NCI-H2029 treated with DMSO at 0.1 percent for 48 hours (cell line): ENCODE measurements around the gene PARP3.

Experiments
- DNase-seq: peaks from one replicate; lab custom pipeline; 2025; lab: John Stamatoyannopoulos, UW

PARP3 gene

DNA sequence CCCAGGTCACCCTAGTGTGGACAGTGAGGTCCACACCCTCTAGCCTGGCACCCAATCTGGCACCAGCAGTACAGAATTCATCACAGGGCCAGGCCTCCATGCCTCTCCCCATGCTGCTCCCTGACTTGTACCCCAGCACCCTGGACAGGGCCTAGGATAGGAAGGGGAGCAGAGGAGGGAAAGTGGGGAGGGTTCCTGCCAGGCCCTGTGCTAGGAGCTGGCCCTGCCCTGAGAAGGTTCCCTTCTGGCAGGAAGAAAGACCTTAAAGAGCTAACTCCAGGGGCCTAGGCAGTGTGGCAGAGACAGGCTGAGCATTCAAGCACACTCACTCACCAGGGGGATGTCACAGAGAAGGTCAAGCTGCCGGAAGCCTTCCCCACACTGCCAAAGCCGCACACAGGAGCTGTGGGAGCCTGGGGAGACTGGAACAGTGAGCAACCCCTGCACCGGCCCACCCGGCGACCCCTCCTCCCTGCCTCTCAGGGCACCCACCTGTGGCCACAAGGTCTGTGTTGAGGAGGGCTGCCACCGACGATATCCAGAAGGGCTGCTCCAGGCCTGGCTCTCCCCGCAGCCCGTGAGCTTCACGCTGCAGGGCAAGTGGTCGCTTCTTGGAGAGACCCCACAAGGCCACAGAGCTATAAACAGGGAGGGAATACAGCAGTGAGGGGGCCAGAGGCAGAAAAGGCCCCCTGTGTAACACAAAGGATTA is 7.9 kb upstream of the PARP3 start:
- DNase-seq: no peak

DNA sequence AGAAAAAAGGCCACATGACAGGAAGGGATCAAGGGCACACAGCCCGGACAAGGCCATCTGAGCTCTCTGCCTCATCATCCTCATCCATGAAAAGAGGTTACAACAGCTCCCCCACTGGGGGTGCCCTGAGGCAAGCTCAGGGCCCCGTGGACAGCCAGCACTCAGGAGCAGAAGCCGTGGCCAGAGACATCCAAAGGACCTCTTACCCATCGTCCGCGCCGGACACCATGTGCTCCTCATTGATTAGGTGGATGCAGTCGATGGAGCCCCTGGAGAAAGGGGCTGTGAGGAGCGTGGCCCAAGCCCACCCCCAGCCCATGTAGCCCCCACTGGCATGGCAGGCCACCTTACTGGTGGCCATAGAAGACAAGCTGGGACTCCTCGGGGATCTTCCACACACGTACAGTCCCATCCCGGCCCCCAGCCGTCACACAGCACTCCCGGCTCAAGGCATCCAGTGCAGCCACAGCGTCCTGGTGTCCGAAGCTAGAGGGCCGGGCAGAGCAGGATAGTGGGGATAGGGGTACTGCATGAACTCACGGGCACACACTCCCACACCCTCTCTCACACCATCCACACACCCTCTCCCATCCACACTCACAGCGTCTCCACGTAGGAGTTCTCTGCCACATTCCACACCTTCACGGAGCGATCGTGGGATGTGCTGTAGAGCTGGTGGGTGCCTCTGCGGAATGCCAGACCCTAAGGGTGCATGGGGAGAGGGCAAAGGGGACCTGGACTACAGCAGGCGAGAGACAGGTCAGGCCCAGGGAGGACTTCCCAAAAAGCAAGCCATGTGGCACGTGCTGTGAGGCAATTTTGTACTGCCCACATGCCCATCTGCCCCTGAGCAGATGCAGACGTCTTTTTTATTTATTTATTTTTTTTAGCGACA is 6.9 kb upstream of the PARP3 start:
- DNase-seq: no peak

DNA sequence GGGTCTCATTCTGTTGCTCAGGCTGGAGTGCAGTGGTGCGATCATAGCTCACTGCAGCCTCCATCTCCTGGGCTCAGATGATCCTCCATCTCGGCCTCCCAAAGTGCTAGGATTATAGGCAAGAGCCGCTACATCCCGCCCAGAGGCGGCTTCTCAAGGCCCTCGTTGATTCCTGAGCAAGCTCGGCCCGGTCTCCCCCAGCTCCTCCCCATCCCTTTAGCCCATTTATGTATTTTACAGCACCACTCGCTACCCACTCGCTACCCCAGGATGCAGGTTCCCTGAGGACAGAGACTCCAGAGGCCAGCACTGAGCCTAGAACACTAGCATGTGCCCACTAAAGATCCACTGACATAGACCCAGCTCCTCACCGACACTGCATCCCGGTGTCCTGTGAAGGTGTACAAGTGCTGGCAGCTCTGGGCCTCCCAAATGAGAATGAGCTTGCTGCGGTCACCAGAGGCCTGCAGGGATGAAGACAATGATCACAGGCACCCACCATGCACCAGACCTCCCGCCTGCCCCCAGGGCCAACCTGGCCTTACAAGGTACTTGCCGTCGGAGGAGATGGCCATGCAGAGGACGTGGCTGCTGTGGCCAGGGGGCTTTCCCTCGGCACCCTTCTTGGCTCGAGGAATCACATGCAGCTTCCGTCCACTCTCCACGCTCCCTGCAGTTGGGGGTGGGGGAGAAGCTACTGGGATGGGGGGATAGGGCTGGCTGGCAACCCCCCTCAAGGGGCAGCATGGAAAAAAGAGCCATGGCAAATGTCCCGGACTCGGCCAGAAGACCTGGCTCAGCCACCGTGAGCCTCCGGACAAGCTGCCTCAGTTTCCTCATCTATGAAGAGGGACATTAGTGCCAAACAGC is 6.0 kb upstream of the PARP3 start:
- DNase-seq: no peak

DNA sequence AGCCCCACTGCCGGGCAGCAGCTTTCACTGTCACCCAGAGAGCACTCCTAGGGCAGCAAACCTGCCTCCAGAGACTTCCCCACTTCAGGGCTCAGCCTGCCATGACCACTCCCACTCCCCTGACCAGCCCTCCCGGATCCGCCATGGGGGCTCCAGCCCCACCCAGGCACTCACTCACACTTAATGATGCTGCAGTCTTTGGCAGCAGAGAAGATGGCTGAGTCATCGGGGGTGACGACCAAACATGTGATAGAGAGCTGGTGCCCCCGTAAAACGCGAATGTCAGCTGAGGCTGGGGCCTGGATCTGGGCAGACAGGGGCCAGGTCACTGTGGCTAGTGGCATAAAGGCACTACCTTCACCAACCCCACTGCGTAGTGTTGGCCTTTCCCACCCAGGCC is 5.1 kb upstream of the PARP3 start:
- no peak for DNase-seq

DNA sequence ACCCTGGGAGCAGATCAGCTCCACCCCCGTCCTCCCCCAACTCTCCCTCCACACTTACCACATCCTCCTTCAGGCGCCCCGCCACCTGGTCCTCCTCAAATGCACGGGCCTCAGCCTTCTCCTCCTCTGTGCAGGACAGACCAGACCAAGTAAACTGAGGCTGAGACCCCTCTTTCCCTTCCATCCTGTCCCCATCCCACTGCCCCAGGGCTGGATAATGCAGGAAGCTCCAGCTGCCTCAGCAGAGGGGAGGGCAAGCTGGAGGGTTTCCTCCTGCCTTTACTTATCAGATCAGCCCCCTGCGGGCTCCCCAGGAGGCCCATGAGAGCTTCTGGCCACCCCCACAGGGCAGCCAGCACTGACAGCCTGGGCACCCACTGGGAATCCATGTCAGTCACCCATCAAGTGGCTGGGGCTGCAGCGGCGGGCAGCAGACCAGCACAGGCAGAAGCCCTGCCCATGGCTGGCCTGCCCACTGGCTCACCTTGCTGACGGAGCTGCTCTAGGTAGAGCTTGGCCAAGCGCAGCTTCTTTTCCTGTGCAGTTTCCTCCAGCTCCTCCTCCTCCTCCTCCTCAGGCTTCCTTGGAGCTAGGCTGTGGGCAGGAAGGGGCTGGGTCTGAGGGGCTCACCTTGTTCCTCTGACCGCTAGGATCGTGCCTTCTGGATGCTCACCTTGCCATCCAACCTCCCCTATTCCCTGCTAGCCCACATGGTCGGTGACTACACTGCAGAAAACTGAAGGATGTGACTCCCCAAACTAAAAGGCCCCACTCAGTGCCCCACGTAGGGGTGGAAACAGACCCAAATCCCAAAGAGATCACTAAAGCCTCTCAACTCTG is 4.3 kb upstream of the PARP3 start:
- DNase-seq: no peak

DNA sequence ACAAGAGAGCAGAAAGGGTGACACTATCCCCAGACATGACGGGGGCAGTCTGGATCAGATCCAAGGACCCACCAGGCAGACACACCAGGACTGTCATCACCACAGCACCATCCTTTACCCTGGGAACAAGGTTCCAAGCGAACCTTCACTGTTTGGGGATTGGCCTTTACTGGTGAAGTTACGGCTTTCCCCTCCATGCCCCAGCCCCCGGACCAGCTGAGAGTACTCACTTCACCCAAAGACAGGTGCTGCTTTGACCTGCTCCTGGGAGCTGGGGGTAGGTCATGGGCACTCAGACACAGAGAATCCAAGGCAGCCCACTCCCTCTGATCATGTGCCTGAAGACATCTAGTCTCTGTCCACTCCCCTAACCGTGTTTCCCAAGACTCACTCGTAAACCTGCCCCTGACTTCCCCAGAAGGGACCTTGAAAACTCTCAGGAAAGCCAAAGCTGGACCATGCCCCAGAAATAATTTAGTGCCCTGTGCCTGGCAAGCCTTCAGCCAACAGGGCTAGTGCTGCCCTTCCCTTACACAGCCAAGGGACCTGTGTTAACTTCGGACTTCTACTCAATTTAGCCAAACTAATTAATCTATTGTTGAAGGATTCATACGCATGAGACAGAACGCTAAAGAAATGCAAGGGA is 3.3 kb upstream of the PARP3 start:
- DNase-seq: no peak

DNA sequence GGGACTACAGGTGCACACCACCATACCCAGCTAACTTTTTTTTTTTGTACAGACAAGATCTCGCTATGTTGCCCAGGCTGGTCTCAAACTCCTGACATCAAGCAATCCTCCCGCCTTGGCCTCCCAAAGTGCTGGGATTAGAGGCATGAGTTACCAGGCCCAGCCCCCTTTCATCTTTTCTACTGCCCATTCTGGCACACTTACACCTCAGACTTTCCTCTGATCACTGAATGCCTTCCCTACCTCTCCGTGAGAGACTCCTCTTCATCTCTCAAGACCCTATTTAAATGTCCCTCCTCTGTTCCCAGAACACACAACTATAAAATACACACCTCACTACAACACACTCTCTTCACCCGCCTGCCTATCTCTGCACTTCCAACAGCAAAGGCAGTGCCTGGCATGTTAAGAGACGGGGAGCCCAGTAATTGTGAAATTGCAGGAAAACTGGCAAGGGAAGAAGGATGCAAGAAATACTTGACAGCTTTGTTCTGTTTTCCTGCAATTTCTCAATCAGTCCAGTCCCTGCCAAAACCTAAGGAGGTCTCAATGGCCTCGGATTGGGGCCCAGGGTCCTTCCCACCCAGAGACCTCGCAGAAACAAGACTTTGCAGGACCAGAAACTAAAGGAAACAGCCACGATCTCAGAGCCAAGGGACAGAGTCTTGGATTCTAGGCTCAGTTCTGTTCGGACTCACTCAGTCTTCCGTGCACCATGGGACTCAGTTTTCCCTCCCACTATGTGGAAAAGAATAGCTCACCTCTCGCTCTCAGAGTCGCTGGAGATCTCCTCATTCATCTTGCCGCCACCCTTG is 1.3 kb upstream of the PARP3 start:
- no peak for DNase-seq

GRCh38 chr3:51941463-51941797 is 733 bp upstream of the PARP3 start:
- DNase-seq: no peak

GRCh38 chr3:51942603-51943450 is 664 bp downstream of the PARP3 start:
- DNase-seq: no peak

DNA sequence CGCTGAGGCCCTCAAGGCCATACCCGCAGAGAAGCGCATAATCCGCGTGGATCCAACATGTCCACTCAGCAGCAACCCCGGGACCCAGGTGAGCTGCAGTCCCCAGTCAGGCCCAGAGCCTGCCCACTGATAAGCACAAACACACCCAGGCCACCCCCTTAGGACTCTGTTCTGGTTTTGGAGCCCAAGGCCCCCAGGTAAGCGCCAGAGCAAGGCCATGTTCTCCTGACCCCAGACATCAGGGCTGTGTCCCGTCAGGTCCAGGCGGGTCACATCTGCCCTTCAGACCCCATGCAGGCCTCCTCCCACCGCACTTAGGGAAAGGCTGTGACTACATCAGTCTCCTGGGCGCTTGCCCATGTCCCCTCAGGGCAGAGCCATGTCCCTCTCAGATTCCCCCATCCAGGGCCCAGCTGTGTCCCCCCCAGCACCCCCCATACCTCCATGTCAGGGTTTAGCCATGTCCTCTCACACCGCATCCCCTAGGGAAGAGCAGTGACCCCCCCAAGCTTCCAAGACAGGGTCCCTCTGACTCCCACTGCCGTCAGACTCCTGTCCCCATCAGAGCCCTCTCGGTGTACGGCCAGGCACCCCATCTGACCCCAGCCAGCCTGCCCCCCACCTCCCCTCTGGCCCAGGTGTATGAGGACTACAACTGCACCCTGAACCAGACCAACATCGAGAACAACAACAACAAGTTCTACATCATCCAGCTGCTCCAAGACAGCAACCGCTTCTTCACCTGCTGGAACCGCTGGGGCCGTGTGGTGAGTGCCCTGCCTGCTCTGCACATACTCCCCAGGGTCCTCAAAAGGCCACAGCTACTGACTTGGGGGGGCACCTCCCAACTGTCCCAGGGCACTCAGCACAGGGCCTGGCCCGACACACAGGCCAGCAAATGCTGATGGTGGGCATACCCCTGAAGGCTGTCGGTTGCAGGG is 1.6 kb downstream of the PARP3 start:
- DNase-seq: no peak

DNA sequence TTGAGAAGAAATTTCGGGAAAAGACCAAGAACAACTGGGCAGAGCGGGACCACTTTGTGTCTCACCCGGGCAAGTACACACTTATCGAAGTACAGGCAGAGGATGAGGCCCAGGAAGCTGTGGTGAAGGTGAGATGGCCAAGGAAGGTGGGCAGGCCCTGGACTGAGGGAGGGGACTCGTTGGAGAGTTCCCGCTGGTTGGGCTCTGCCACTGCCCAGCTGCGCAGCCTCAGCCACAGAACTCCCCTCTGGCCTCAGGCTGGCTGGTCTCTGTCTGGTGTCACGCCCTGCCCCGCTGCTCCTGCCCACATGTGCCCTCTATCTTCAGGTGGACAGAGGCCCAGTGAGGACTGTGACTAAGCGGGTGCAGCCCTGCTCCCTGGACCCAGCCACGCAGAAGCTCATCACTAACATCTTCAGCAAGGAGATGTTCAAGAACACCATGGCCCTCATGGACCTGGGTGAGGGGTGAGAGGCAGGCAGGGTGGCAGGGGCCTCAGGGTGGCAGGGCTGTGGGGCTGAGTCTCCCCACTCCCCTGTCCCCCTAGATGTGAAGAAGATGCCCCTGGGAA is 2.4 kb downstream of the PARP3 start:
- DNase-seq: no peak

DNA sequence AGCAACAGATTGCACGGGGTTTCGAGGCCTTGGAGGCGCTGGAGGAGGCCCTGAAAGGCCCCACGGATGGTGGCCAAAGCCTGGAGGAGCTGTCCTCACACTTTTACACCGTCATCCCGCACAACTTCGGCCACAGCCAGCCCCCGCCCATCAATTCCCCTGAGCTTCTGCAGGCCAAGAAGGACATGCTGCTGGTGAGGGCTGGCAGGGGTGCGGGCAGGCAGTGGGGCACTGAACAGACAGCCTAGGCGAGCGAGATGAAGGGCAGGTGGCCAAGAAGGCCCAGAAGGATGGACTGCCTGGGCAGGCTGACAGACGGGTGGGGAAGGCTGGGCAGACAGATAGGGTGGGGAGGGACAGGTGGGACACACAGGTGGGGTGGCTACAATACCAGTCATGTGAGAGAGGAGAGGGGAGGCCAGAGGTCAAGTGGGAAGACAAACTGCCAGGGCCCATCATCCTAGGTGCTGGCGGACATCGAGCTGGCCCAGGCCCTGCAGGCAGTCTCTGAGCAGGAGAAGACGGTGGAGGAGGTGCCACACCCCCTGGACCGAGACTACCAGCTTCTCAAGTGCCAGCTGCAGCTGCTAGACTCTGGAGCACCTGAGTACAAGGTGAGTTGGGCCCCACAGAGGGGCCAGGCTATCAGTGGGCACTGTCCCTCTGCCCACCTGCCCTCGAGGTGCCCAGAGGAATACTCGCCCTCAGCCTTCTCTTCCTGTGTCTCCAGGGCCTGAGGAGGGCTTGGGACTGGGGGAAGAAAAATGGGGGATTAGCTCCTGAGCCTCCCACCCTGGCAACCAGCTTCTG is 3.1 kb downstream of the PARP3 start:
- DNase-seq: no peak

- DNase-seq: no peak
These were observed 4.0 kb downstream of the PARP3 start for GRCh38 chr3:51945926-51946705.

DNA sequence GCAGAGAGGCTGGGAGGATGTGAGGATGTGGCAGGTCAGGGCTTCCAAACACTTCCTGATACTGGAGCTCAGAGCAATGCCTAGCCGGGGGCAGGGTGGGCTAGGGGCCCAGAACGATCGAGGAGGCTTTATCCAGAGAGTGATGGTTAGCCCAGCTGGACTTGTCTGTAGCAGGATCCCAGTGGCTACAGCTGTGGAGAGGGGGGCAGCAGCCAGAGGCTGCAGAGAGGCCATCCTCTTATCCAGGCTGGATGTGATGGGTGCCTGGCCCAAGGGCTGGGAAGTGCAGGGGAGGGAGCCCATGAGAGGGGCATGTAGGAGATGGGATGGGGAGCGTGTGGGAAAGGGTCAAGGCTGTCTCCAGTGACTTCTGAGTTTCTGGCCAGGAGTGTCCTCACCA is 4.6 kb downstream of the PARP3 start:
- DNase-seq: no peak

- DNase-seq: no peak
These were observed 5.2 kb downstream of the PARP3 start for GRCh38 chr3:51947215-51947900.
